Measurements from ENCODE around the gene CFAP43. TPM values are rescaled to one million over a fixed set of nuclear protein-coding genes. Genes with fewer than 3 reads are reported as not detected.
"Not testable (repeated sequence)": the region's sequence is repeated elsewhere in the genome, so short reads cannot be mapped to it uniquely, and the experiment has no call there.

The CFAP43 gene
- total RNA-seq, 1 experiment from 2014 or later, result 6.0 TPM

DNA sequence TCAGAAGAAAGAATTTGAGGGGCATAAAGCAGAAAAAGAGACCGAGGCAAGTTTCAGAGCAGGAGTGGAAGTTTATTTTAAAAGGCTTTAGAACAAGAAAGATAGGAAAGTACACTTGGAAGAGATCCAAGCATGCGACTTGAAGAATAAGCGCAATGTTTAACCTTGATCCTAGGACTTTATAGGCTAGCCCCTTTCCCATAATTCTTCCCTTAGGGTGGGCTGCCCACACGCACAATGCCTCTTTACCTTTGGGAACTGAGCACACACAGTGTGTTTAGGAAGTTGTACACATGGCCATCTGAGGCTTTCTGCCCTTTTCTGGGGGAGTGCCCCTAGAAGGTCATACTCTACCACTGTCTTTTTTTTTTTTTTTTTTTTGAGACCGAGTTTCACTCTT, 11.3 kb upstream of the CFAP43 start:
- H3K4me3 ChIP-seq, result no peak overlapping the region
- 0 out of 2 replicates have a peak, but pooled peaks cover 2% of the 10 kb centered on the region for H3F3A ChIP-seq (ENCODE audit: insufficient read depth, low read depth)
- POLR2A ChIA-PET (ENCODE audit: unreplicated experiment), result no interaction called here
- no peak overlapping the region for H2AFZ ChIP-seq
- H3K27ac ChIP-seq, result no peak overlapping the region
- H3K4me2 ChIP-seq, result no peak overlapping the region
- no peaks in the 10 kb centered on the region for H3K36me3 ChIP-seq (ENCODE audit: low read depth)
- intact Hi-C loops (cut with micrococcal nuclease; ENCODE audit: unreplicated experiment), result no loop called here
- no peaks in the 10 kb centered on the region for H3K4me1 ChIP-seq (replicated peaks; ENCODE audit: insufficient read depth)
- TF ChIP-seq, protein P1, sequence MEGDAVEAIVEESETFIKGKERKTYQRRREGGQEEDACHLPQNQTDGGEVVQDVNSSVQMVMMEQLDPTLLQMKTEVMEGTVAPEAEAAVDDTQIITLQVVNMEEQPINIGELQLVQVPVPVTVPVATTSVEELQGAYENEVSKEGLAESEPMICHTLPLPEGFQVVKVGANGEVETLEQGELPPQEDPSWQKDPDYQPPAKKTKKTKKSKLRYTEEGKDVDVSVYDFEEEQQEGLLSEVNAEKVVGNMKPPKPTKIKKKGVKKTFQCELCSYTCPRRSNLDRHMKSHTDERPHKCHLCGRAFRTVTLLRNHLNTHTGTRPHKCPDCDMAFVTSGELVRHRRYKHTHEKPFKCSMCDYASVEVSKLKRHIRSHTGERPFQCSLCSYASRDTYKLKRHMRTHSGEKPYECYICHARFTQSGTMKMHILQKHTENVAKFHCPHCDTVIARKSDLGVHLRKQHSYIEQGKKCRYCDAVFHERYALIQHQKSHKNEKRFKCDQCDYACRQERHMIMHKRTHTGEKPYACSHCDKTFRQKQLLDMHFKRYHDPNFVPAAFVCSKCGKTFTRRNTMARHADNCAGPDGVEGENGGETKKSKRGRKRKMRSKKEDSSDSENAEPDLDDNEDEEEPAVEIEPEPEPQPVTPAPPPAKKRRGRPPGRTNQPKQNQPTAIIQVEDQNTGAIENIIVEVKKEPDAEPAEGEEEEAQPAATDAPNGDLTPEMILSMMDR (conservative IDR thresholded peaks at IDR 0.05), result no peak
- CTCF ChIA-PET, result no interaction called here
- no peaks in the 10 kb centered on the region for H3K9me3 ChIP-seq (ENCODE audit: insufficient read depth, low read depth)
- no peaks in the 10 kb centered on the region for H4K20me1 ChIP-seq (ENCODE audit: insufficient read depth)
- no TSS peak for BruUV-seq (replicated peaks)
- H3K79me2 ChIP-seq (ENCODE audit: low read depth), result no peaks in the 10 kb centered on the region
- DNase-seq, result no peak
- H3K9me2 ChIP-seq (ENCODE audit: insufficient read depth), result no peaks in the 10 kb centered on the region
- H3K27me3 ChIP-seq (ENCODE audit: insufficient read depth, low read depth), result no peaks in the 10 kb centered on the region

DNA sequence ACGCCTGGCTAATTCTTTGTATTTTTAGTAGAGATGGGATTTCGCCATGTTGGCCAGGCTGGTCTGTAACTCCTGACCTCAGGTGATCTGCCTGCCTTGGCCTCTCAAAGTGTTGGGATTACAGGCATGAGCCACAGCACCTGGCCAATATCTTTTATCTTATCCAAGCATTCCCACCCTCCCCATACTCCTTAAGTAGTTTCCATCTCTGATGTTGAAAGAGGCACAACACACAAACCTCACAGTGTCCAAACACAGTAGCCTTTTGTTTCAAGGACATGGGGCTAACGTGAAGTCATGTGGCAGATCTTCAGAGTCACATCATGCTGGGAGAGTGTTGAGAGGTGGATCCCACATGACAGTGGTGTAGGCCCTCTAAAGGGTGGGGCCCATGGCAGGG, 10.8 kb upstream of the CFAP43 start:
- BruUV-seq (replicated peaks); H3K4me2 ChIP-seq; DNase-seq; POLR2A ChIA-PET (ENCODE audit: unreplicated experiment); H3K27me3 ChIP-seq (ENCODE audit: insufficient read depth, low read depth); H3K9me3 ChIP-seq (ENCODE audit: insufficient read depth, low read depth); H2AFZ ChIP-seq; H4K20me1 ChIP-seq (ENCODE audit: insufficient read depth); H3K9me2 ChIP-seq (ENCODE audit: insufficient read depth); H3K4me1 ChIP-seq (replicated peaks; ENCODE audit: insufficient read depth); H3F3A ChIP-seq (ENCODE audit: insufficient read depth, low read depth); intact Hi-C loops (cut with micrococcal nuclease; ENCODE audit: unreplicated experiment); H3K79me2 ChIP-seq (ENCODE audit: low read depth); CTCF ChIA-PET; H3K36me3 ChIP-seq (ENCODE audit: low read depth); H3K27ac ChIP-seq; H3K4me3 ChIP-seq: not testable (repeated sequence)

DNA sequence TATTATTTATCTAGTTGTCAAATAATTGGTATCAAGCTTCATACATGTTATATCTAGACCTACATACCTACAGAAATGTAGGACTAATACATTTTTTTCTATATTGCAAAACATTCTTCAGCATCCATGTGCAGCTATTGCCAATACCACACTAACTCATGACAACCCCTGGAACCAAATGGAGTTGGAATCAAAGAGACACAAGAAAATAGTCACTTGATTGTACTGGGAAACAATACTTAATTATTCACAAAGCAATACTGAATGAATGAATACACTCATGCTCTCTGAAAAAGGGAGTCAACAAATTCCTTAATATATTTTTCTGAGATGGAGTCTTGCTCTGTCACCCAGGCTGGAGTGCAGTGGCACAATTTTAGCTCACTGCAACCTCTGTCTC, 10.4 kb upstream of the CFAP43 start:
- no TSS peak for BruUV-seq (replicated peaks)
- TF ChIP-seq, protein P1 (conservative IDR thresholded peaks at IDR 0.05), result no peak
- no peak for TF ChIP-seq EZH2 (IDR thresholded peaks at IDR 0.05; ENCODE audit: low read depth)
- no peaks in the 10 kb centered on the region for H4K20me1 ChIP-seq (ENCODE audit: insufficient read depth)
- ChIA-PET POLR2A (ENCODE audit: unreplicated experiment) (no interaction called here), CTCF (no interaction called here)
- H3K36me3 ChIP-seq (ENCODE audit: low read depth), result no peaks in the 10 kb centered on the region
- intact Hi-C loops (cut with micrococcal nuclease; ENCODE audit: unreplicated experiment), result no loop called here
- no peaks in the 10 kb centered on the region for H3K9me3 ChIP-seq (ENCODE audit: insufficient read depth, low read depth)
- no peaks in the 10 kb centered on the region for H3K27me3 ChIP-seq (ENCODE audit: insufficient read depth, low read depth)
- H3K79me2 ChIP-seq (ENCODE audit: low read depth), result no peaks in the 10 kb centered on the region
- no peaks in the 10 kb centered on the region for H3K4me1 ChIP-seq (replicated peaks; ENCODE audit: insufficient read depth)
- 0 out of 2 replicates have a peak, but pooled peaks cover 2% of the 10 kb centered on the region for H3F3A ChIP-seq (ENCODE audit: insufficient read depth, low read depth)
- H2AFZ ChIP-seq, result no peak overlapping the region
- no peak overlapping the region for H3K4me3 ChIP-seq
- no peak for DNase-seq
- no peak overlapping the region for H3K4me2 ChIP-seq
- H3K9me2 ChIP-seq (ENCODE audit: insufficient read depth), result no peaks in the 10 kb centered on the region
- H3K27ac ChIP-seq, result no peak overlapping the region

DNA sequence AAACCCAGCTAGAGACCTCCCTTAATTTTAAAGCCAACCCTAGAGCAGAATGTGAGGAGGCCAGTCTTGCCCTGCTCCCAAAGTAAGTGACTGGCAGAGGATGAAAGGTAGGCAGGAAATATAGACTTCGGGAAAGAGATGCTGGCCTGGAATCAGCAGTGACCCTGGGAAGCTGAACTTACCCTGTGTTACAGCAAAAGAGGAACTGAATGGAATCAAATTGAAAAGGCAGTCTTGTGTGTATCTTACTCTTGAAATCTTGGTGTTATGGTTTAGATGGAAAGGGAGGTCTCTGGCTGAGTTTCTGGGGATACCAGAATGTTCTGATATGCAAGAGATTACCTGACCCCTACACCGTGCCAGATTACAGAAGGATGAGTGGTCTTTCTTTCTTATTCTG, 7.9 kb upstream of the CFAP43 start:
- no peaks in the 10 kb centered on the region for H3K27me3 ChIP-seq (ENCODE audit: insufficient read depth, low read depth)
- ChIA-PET POLR2A (ENCODE audit: unreplicated experiment) (no interaction called here), CTCF (no interaction called here)
- no peaks in the 10 kb centered on the region for H4K20me1 ChIP-seq (ENCODE audit: insufficient read depth)
- H3F3A ChIP-seq (ENCODE audit: insufficient read depth, low read depth), result no peaks in the 10 kb centered on the region
- H2AFZ ChIP-seq, result no peak overlapping the region
- H3K9me3 ChIP-seq (ENCODE audit: insufficient read depth, low read depth), result no peaks in the 10 kb centered on the region
- H3K4me1 ChIP-seq (replicated peaks; ENCODE audit: insufficient read depth), result no peaks in the 10 kb centered on the region
- no peaks in the 10 kb centered on the region for H3K36me3 ChIP-seq (ENCODE audit: low read depth)
- no peak overlapping the region for H3K27ac ChIP-seq
- H3K79me2 ChIP-seq (ENCODE audit: low read depth), result no peaks in the 10 kb centered on the region
- no TSS peak for BruUV-seq (replicated peaks)
- DNase-seq, result no peak
- intact Hi-C loops (cut with micrococcal nuclease; ENCODE audit: unreplicated experiment), result no loop called here
- H3K9me2 ChIP-seq (ENCODE audit: insufficient read depth), result no peaks in the 10 kb centered on the region
- no peak overlapping the region for H3K4me2 ChIP-seq
- TF ChIP-seq, protein P1 (conservative IDR thresholded peaks at IDR 0.05), result no peak
- no peak for TF ChIP-seq EZH2 (IDR thresholded peaks at IDR 0.05; ENCODE audit: low read depth)
- no peak overlapping the region for H3K4me3 ChIP-seq
